ENCODE results near the gene HOXD8. TPM values are rescaled to one million over a fixed set of nuclear protein-coding genes. Genes with fewer than 3 reads are reported as not detected.

The HOXD8 gene
- total RNA-seq, 1 donor from 2014 or later = 0.58 TPM

DNA sequence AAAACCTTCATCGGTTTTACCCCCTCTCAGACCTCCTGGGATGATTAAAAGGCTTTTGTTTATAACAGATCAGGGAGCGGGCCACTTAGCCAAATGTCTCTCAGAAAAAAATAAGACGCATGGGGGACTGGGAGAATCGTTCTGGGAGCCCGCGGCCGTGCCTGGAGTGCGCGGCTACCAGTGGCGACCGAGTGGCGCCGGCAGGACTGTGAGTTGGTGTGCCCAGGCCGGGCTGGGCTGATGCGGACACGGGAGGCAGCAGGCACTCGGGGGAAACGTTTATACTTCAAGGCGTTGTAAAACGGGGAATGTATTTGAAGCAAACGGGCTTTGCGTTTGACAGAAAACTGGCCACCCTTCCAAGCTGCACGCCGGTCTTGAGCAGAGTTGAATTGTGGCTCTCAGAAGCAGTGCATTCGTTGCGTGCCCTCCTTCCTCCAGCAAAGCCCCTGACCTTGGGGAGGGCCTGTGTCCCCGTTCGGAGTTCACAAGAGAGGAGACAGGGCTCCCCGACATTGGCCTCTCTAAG is 17.6 kb upstream of the HOXD8 start:
- no peak overlapping the region for H3K27ac Mint-ChIP-seq
- H3K27me3 Mint-ChIP-seq (ENCODE audit: low read depth) = peaks cover 93% of the 10 kb centered on the region
- H3K4me3 Mint-ChIP-seq = no peak overlapping the region
- no peak for DNase-seq (ENCODE audit: low spot score in 2 of 2, unreplicated experiment in 2 of 2)
- peaks cover 3% of the 10 kb centered on the region for H3K36me3 Mint-ChIP-seq
- TF ChIP-seq, protein P1, sequence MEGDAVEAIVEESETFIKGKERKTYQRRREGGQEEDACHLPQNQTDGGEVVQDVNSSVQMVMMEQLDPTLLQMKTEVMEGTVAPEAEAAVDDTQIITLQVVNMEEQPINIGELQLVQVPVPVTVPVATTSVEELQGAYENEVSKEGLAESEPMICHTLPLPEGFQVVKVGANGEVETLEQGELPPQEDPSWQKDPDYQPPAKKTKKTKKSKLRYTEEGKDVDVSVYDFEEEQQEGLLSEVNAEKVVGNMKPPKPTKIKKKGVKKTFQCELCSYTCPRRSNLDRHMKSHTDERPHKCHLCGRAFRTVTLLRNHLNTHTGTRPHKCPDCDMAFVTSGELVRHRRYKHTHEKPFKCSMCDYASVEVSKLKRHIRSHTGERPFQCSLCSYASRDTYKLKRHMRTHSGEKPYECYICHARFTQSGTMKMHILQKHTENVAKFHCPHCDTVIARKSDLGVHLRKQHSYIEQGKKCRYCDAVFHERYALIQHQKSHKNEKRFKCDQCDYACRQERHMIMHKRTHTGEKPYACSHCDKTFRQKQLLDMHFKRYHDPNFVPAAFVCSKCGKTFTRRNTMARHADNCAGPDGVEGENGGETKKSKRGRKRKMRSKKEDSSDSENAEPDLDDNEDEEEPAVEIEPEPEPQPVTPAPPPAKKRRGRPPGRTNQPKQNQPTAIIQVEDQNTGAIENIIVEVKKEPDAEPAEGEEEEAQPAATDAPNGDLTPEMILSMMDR (IDR thresholded peaks at IDR 0.05; ENCODE audit: unreplicated experiment) = no peak
- H3K9me3 Mint-ChIP-seq = peaks cover 3% of the 10 kb centered on the region
- peaks cover 7% of the 10 kb centered on the region for H3K4me1 Mint-ChIP-seq

DNA sequence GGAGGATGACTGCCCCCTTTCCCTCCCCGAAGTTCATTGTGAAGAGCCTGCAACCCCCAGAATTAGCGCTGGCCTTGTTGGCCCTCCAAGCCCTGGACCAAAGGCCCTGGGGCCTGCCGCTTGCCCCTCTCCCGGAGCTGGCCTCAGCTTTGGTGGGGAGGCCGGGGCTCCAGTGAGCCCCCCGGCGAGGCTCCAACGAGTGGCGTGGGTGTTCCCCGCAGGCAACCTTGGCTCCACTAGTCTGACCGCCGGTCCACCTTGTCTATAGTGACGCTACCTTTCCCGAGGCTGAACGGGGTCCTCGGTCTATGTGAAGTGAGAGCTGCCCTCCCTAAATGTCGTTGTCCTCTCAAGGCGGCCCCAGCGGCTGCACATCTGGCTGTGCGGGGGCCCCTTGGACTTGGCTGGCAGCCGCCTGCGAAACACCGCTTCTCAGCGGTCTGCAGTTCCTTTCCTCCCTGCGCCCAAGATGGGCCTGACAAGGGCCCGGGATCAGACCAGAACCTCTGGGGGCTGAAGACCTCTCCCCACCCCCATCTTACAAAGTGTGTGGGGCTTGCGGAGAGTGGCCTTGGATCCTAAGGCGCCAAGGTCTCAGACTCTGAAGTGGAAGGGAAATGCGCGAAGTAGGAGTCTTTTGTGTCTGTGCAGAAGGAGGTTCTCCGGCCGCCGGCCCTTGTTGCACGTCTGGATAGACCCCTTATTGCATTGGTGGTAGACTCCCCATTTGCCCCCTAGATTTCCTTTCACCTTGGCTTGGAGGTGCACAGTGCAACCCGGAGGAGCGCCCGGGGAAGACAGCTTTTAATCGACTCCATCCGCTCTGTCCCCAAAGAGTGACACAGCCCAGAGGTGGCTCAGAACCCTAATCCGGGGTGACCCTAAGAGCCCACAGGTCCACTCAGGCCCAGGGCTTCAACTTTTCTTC is 16.9 kb upstream of the HOXD8 start:
- no peak overlapping the region for H3K4me3 Mint-ChIP-seq
- peaks cover 4% of the 10 kb centered on the region for H3K9me3 Mint-ChIP-seq
- no peak for DNase-seq (ENCODE audit: low spot score in 2 of 2, unreplicated experiment in 2 of 2)
- no peak overlapping the region for H3K27ac Mint-ChIP-seq
- H3K27me3 Mint-ChIP-seq (ENCODE audit: low read depth) = peaks cover 95% of the 10 kb centered on the region
- H3K36me3 Mint-ChIP-seq = peaks cover 3% of the 10 kb centered on the region
- H3K4me1 Mint-ChIP-seq = peaks cover 4% of the 10 kb centered on the region
- TF ChIP-seq, protein P1 (IDR thresholded peaks at IDR 0.05; ENCODE audit: unreplicated experiment) = no peak

DNA sequence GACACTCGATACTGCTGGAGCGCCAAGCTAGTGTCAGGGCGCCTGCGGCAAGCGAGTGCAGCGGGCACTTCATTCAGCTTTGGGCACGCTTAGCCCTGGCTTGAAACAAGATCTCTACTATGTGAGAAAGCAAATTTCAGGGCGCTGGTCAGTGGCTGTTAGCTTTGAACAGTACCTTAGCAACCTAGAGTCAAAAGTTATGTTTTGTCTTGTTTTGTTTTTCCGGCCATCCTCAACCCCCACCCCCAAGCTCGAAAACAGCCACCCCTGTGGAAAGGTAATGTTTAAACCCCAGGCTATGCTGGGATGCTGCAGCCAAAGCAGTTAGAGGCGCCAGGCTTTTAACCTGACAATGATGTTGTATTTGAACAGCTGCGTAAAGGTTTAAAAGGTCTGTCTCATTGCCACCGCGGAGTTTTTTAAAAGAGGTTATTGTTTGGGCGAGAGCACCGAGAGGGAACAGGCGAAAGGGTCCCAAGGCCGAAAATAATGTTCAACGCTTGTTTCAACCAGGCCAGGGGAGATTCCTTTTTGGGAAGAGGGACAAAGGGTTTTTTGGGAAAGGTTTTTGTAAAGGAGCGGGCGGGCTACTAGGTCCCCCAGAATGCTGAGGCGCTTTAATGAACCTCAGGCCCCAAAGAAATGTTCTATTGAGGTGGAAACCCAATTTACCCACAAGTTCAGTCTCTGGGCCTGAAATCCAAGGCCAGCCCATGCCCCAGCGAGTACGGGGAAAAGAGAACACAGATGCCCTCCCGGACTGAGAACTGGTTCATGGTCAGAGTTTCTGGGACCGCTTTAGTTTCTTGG is 15.2 kb upstream of the HOXD8 start:
- no peak overlapping the region for H3K27ac Mint-ChIP-seq
- TF ChIP-seq, protein P1 (IDR thresholded peaks at IDR 0.05; ENCODE audit: unreplicated experiment) = no peak

DNA sequence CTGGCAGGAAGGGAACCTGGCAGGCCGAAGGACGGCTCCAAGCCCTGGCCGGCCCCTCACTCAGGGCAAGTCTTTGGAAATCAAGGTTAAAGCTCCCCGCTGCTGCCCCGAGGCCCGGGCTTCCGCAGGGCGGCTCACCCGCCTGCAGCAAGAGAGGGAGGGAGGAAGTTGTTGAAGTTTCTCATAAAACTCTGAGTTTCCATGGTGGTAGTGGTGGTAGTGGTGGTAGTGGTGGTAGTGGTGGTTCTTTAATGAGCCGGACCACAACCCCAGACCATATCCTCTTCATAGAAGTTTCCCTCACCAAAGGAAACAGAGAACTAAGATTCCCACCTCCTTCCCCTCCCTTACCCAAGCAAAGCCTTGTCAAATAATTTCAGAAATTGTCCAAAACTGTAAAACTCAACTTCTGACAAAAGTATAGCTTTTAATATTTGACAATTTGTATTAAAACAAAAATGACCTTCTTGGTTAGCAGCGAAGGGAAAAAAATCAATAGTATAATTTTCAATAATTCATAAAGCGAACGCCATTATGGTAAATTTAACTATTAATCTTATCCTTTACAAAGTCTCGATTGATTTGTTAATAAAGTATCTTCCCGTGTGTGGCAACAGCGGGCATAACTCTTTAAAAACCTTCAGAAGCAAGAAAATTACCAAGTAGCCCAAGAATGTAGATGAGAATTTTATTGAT is 14.4 kb upstream of the HOXD8 start:
- Mint-ChIP-seq H3K36me3 (peaks cover 3% of the 10 kb centered on the region), H3K27ac (no peak overlapping the region), H3K4me1 (peaks cover 1% of the 10 kb centered on the region), H3K27me3 (ENCODE audit: low read depth) (peaks cover 99% of the 10 kb centered on the region), H3K9me3 (peaks cover 4% of the 10 kb centered on the region), H3K4me3 (no peak overlapping the region)
- no peak for DNase-seq (ENCODE audit: low spot score in 2 of 2, unreplicated experiment in 2 of 2)
- TF ChIP-seq, protein P1 (IDR thresholded peaks at IDR 0.05; ENCODE audit: unreplicated experiment) = no peak

More for the DNA sequence above, 15.2 kb upstream of the HOXD8 start:
- no peak for DNase-seq (ENCODE audit: low spot score in 2 of 2, unreplicated experiment in 2 of 2)
- peaks cover 3% of the 10 kb centered on the region for H3K36me3 Mint-ChIP-seq
- H3K4me1 Mint-ChIP-seq = peaks cover 1% of the 10 kb centered on the region
- peaks cover 4% of the 10 kb centered on the region for H3K9me3 Mint-ChIP-seq
- H3K4me3 Mint-ChIP-seq = no peak overlapping the region
- peaks cover 99% of the 10 kb centered on the region for H3K27me3 Mint-ChIP-seq (ENCODE audit: low read depth)

All from mesothelial cell of epicardium (in vitro differentiated cells).